CD14-positive monocyte (primary cell): Measurements from ENCODE around the gene CHRD. TPM values are rescaled to one million over a fixed set of nuclear protein-coding genes. Genes with fewer than 3 reads are reported as not detected.

Source experiments
- DNase-seq, 3 donors: peaks; one replicate each; pipeline ENCODE4 v3.0.0-alpha.2; 2011 to 2022
- H2AFZ ChIP-seq: 2 replicates; pipeline ENCODE4 v1.6.0; 2012; ENCODE audit warnings: mild to moderate bottlenecking, low read depth, low read length, inconsistent platforms; ENCODE audit not compliant: insufficient read depth, poor library complexity, severe bottlenecking
- H3K27ac ChIP-seq, 2 donors: 1 replicate in 1 of 2; 2 replicates in 1 of 2; pipeline ENCODE4 v1.5.1; 2012 to 2013; ENCODE audit warnings: low read length in 2 of 2, control low read depth in 1 of 2, inconsistent platforms in 1 of 2, low read depth in 1 of 2, mild to moderate bottlenecking in 1 of 2
- H3K27me3 ChIP-seq, 2 donors: one replicate each; pipeline versions ENCODE4 v1.6.0 to v1.6.1; 2011 to 2013; ENCODE audit warnings: low read length in 2 of 2; ENCODE audit not compliant: control insufficient read depth in 2 of 2, insufficient read depth in 2 of 2
- H3K36me3 ChIP-seq, 2 donors: replicated peaks in 1 of 2; 1 replicate in 1 of 2; 2 replicates in 1 of 2; pipeline versions ENCODE4 v1.5.1 to v1.6.1; 2012 to 2013; ENCODE audit warnings: low read length in 2 of 2, control low read depth in 1 of 2, inconsistent platforms in 1 of 2, mild to moderate bottlenecking in 1 of 2; ENCODE audit not compliant: insufficient read depth in 2 of 2, control insufficient read depth in 1 of 2
- H3K4me1 ChIP-seq, 2 donors: 1 replicate in 1 of 2; 2 replicates in 1 of 2; pipeline versions ENCODE4 v1.5.1 to v1.6.1; 2012 to 2013; ENCODE audit warnings: low read length in 2 of 2, control low read depth in 1 of 2, inconsistent platforms in 1 of 2, mild to moderate bottlenecking in 1 of 2, moderate library complexity in 1 of 2; ENCODE audit not compliant: insufficient read depth in 2 of 2, control insufficient read depth in 1 of 2
- H3K4me2 ChIP-seq: replicated peaks from 2 replicates; pipeline ENCODE3; 2012; ENCODE audit warnings: low read length, moderate library complexity, mild to moderate bottlenecking; ENCODE audit not compliant: poor library complexity, severe bottlenecking; ENCODE audit errors: extremely low read depth
- H3K4me3 ChIP-seq, 3 experiments: fragments of 200-600 bp in 1 of 3; sonication (generic) in 1 of 3; replicated peaks in 1 of 3; 1 replicate in 2 of 3; 2 replicates in 1 of 3; pipeline ENCODE4 v1.5.1; 2011 to 2013; ENCODE audit warnings: low read length in 3 of 3, mild to moderate bottlenecking in 3 of 3, control low read depth in 2 of 3, low read depth in 2 of 3, inconsistent platforms in 1 of 3, moderate library complexity in 1 of 3
- H3K79me2 ChIP-seq: 2 replicates; pipeline ENCODE4 v1.6.0; 2012; ENCODE audit warnings: mild to moderate bottlenecking, control low read depth, inconsistent platforms, low read length, moderate library complexity; ENCODE audit not compliant: insufficient read depth
- H3K9ac ChIP-seq: 2 replicates; pipeline ENCODE4 v1.6.0; 2017; ENCODE audit warnings: low read length, mild to moderate bottlenecking; ENCODE audit not compliant: insufficient read depth, poor library complexity, severe bottlenecking
- H3K9me3 ChIP-seq, 2 donors: replicated peaks in 1 of 2; 1 replicate in 1 of 2; 2 replicates in 1 of 2; pipeline versions ENCODE4 v1.5.1 to v1.6.1; 2012 to 2013; ENCODE audit warnings: low read length in 2 of 2, control low read depth in 1 of 2; ENCODE audit not compliant: control insufficient read depth in 1 of 2, insufficient read depth in 1 of 2
- H4K20me1 ChIP-seq: 2 replicates; pipeline ENCODE4 v1.6.0; 2012; ENCODE audit warnings: mild to moderate bottlenecking, low read length, control low read depth, moderate library complexity; ENCODE audit not compliant: insufficient read depth
- H3K27ac Mint-ChIP-seq, 7 donors: one replicate each; pipeline ENCODE4 v1.8.0; 2020; ENCODE audit warnings: mild to moderate bottlenecking in 7 of 7, mixed read lengths in 7 of 7, moderate library complexity in 6 of 7, inconsistent platforms in 2 of 7
- H3K27me3 Mint-ChIP-seq, 3 donors: one replicate each; pipeline ENCODE4 v1.8.0; 2021 to 2022; ENCODE audit warnings: low read depth in 3 of 3, mild to moderate bottlenecking in 3 of 3, mixed read lengths in 3 of 3, moderate library complexity in 3 of 3, inconsistent platforms in 1 of 3
- H3K36me3 Mint-ChIP-seq, 2 donors: one replicate each; pipeline ENCODE4 v1.8.0; 2020; ENCODE audit warnings: mixed read lengths in 2 of 2, inconsistent platforms in 1 of 2, mild to moderate bottlenecking in 1 of 2
- H3K4me1 Mint-ChIP-seq: one replicate; pipeline ENCODE4 v1.8.0; 2020; ENCODE audit warnings: mild to moderate bottlenecking, mixed read lengths
- H3K4me3 Mint-ChIP-seq, 2 donors: one replicate each; pipeline ENCODE4 v1.8.0; 2020; ENCODE audit warnings: mild to moderate bottlenecking in 2 of 2, mixed read lengths in 2 of 2, moderate library complexity in 1 of 2
- H3K9me3 Mint-ChIP-seq, 7 donors: one replicate each; pipeline ENCODE4 v1.8.0; 2020 to 2022; ENCODE audit warnings: mixed read lengths in 7 of 7, mild to moderate bottlenecking in 6 of 7, moderate library complexity in 6 of 7, inconsistent platforms in 2 of 7
- WGBS: methylation state at CpG from one replicate; pipeline ENCODE4 v1.1.5; 2013; ENCODE audit warnings: missing lambda C conversion rate; ENCODE audit not compliant: insufficient coverage; 5-methylcytosine and 5-hydroxymethylcytosine counted together
- intact Hi-C, 2 donors: fragments of 100-400 bp; cut with micrococcal nuclease; formaldehyde crosslinking; loops; one replicate each; pipeline versions ENCODE4 v1.15.0 to v1.15.1; 2023
- polyA plus RNA-seq, 3 donors: library from polyadenylated mRNA; depleted of rRNA in 1 of 3; unstranded in 2 of 3; stranded (reverse) in 1 of 3; fragments of 300-500 nt in 2 of 3; fragments of >200 nt in 1 of 3; fragmentation: Illumina TruSeq in 2 of 3; gene quantifications; 1 replicate in 2 of 3; 2 replicates in 1 of 3; pipeline ENCODE4 v1.2.3, GENCODE V29; 2012 to 2021
- TF ChIP-seq, protein P1 (sequence below): fragments of 200-600 bp; IDR thresholded peaks from one replicate; pipeline ENCODE4 v1.8.0; 2022; ENCODE audit warnings: antibody characterized with exemption, mild to moderate bottlenecking

The CHRD gene
- polyA plus RNA-seq, 3 donors = 0.03 TPM; not detected in 2

DNA sequence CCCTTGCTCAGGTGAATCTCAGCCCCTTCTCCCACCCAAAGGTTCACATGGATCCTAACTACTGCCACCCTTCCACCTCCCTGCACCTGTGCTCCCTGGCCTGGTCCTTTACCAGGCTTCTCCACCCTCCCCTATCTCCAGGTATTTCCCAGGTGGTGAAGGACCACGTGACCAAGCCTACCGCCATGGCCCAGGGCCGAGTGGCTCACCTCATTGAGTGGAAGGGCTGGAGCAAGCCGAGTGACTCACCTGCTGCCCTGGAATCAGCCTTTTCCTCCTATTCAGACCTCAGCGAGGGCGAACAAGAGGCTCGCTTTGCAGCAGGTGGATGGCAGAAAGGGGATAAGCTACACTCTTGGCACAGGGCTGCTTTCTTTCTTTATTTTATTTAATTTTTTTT lies 37.9 kb upstream of the CHRD start:
- H3K27ac Mint-ChIP-seq = peak overlapping the region in 1 of 7 donors; percentile 7
- no peak overlapping the region for H3K4me2 ChIP-seq
- H3K4me3 Mint-ChIP-seq = no peak overlapping the region
- peaks cover 63 to 69% of the 10 kb centered on the region in 2 donors for H3K36me3 Mint-ChIP-seq
- no peaks in the 10 kb centered on the region for H3K9me3 ChIP-seq
- no peak overlapping the region for H3K27ac ChIP-seq
- H3K4me1 ChIP-seq = peaks cover 22 to 32% of the 10 kb centered on the region in 2 donors
- H3K79me2 ChIP-seq = peaks cover 17% of the 10 kb centered on the region
- H3K9me3 Mint-ChIP-seq = peaks cover 0 to 1% (median 0%) of the 10 kb centered on the region in 7 donors
- TF ChIP-seq, protein P1, sequence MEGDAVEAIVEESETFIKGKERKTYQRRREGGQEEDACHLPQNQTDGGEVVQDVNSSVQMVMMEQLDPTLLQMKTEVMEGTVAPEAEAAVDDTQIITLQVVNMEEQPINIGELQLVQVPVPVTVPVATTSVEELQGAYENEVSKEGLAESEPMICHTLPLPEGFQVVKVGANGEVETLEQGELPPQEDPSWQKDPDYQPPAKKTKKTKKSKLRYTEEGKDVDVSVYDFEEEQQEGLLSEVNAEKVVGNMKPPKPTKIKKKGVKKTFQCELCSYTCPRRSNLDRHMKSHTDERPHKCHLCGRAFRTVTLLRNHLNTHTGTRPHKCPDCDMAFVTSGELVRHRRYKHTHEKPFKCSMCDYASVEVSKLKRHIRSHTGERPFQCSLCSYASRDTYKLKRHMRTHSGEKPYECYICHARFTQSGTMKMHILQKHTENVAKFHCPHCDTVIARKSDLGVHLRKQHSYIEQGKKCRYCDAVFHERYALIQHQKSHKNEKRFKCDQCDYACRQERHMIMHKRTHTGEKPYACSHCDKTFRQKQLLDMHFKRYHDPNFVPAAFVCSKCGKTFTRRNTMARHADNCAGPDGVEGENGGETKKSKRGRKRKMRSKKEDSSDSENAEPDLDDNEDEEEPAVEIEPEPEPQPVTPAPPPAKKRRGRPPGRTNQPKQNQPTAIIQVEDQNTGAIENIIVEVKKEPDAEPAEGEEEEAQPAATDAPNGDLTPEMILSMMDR = no peak
- intact Hi-C loops = no loop called here
- H4K20me1 ChIP-seq = peaks cover 43% of the 10 kb centered on the region
- no peak for DNase-seq
- H3K36me3 ChIP-seq = peaks cover 29 to 44% of the 10 kb centered on the region in 2 donors
- H2AFZ ChIP-seq = no peak overlapping the region
- no peak overlapping the region for H3K9ac ChIP-seq
- peaks cover 1 to 12% (median 10%) of the 10 kb centered on the region in 3 donors for H3K27me3 Mint-ChIP-seq
- no CpG with 5 or more reads among the region's 7 CpGs for WGBS
- H3K27me3 ChIP-seq = peaks cover 0 to 4% of the 10 kb centered on the region in 2 donors
- no peak overlapping the region for H3K4me3 ChIP-seq
- H3K4me1 Mint-ChIP-seq = peaks cover 36% of the 10 kb centered on the region

DNA sequence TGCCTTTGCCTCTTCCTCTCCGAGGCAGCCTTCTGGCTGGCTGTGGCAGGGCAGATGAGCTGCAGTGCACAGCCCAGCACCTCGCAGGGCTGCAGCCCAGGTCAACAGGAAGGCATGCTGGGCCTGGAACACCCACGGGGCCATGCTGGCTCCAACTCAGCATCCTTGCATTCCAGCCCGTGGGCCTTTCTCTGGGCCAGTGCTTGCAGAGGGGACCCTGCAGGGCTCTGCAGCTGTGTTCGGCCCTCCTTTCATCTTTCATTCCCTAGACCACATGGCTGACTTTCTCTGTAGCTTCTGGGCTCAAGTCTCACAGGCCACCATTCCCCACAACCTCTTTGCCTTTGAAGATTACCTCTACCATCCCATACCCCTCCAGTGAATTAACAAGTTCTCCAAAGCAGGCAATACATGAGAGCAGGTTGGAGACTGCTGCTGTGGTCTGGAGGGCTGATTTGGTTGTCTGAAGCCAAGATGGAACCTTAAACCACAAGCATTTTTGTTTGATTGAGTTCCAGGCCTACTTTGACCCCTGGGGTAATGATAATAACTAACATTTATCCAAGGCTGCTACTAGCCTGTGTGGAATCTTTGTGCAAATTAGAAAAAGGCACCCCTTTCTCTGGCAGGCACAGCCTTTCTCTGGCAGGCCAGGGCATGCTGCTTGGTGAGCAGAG lies 36.5 kb upstream of the CHRD start:
- Histone ChIP-seq H3K27ac (no peak overlapping the region), H3K4me2 (no peak overlapping the region), H3K4me1 (peaks cover 13 to 18% of the 10 kb centered on the region in 2 donors), H3K4me3 (no peak overlapping the region), H3K9me3 (no peaks in the 10 kb centered on the region), H4K20me1 (peaks cover 29% of the 10 kb centered on the region), H3K36me3 (peaks cover 29 to 44% of the 10 kb centered on the region in 2 donors), H3K79me2 (peaks cover 2% of the 10 kb centered on the region), H2AFZ (no peak overlapping the region), H3K9ac (no peak overlapping the region), H3K27me3 (peaks cover 0 to 4% of the 10 kb centered on the region in 2 donors)
- no peak for DNase-seq
- Mint-ChIP-seq H3K4me1 (peaks cover 22% of the 10 kb centered on the region), H3K27ac (peak overlapping the region in 1 of 7 donors; percentile 9), H3K27me3 (peaks cover 1 to 4% (median 3%) of the 10 kb centered on the region in 3 donors), H3K4me3 (no peak overlapping the region), H3K36me3 (peaks cover 54 to 62% of the 10 kb centered on the region in 2 donors), H3K9me3 (peaks cover 0 to 1% (median 0%) of the 10 kb centered on the region in 7 donors)
- intact Hi-C loops = no loop called here
- 97% methylated on average over 5 of the region's 5 CpGs for WGBS
- TF ChIP-seq, protein P1 = no peak
